GM12878 (cell line): ENCODE data around the gene PAQR7. TPM values are rescaled to one million over a fixed set of nuclear protein-coding genes. Genes with fewer than 3 reads are reported as not detected.

Experiments used
- ATAC-seq: fragments of 200-7000 bp; cut with Tn5 transposase; 3 replicates; pipeline ENCODE4 v1.9.1; 2020; ENCODE audit warnings: mild to moderate bottlenecking, moderate library complexity
- BruUV-seq: library from RNA; stranded (reverse); fragments of 400-500 nt; replicated peaks from 2 replicates; lab custom pipeline; 2021; lab: Mats Ljungman, UMichigan
- CTCF ChIA-PET: fragments of 300-600 bp; sonication (Branson Sonifier 250); formaldehyde crosslinking; extraction: SDS; loops from one replicate; lab custom pipeline; 2021; ENCODE audit warnings: inconsistent platforms; lab: Yijun Ruan, JAX
- POLR2A ChIA-PET: fragments of 350-600 bp; formaldehyde crosslinking; extraction: SDS; loops from one replicate; lab custom pipeline; 2021; ENCODE audit warnings: inconsistent platforms; lab: Charles Lee
- RAD21 ChIA-PET: fragments of 300-600 bp; sonication (Branson Sonifier 250); formaldehyde crosslinking; loops from one replicate; lab custom pipeline; 2023; ENCODE audit warnings: antibody characterized with exemption; ENCODE audit not compliant: unreplicated experiment; lab: Charles Lee
- SMC1A ChIA-PET: fragments of 300-600 bp; sonication (Branson Sonifier 250); formaldehyde crosslinking; loops from one replicate; lab custom pipeline; 2023; ENCODE audit not compliant: unreplicated experiment, uncharacterized antibody; lab: Charles Lee
- DNase-seq: peaks from one replicate; pipeline ENCODE4 v3.0.0-alpha.2; 2011; ENCODE audit warnings: low read depth, low spot score
- FAIRE-seq: peaks from 3 replicates; lab custom pipeline; 2011; peaks lifted over from hg19 to GRCh38; lab: Jason Lieb, UNC
- H2AFZ ChIP-seq: 2 replicates; pipeline ENCODE4 v1.6.0; 2011; ENCODE audit warnings: low read depth, low read length, control low read depth; ENCODE audit not compliant: control insufficient read depth
- H3K27ac ChIP-seq: 2 replicates; pipeline ENCODE4 v1.5.1; 2011; ENCODE audit warnings: control low read depth; ENCODE audit not compliant: control insufficient read depth, insufficient read depth
- H3K27me3 ChIP-seq, 2 experiments: replicated peaks in 1 of 2; 2 replicates each; pipeline versions ENCODE4 v1.6.0 to v1.6.1; 2011; ENCODE audit warnings: low read length in 1 of 2; ENCODE audit not compliant: control insufficient read depth in 2 of 2, insufficient read depth in 2 of 2
- H3K36me3 ChIP-seq, 2 experiments: 2 replicates each; pipeline ENCODE4 v1.5.1; 2011; ENCODE audit warnings: low read length in 1 of 2; ENCODE audit not compliant: control insufficient read depth in 2 of 2, insufficient read depth in 2 of 2
- H3K4me1 ChIP-seq: 2 replicates; pipeline ENCODE4 v1.6.1; 2011; ENCODE audit warnings: mild to moderate bottlenecking, low read length, moderate library complexity, mixed read lengths; ENCODE audit not compliant: control insufficient read depth, insufficient read depth
- H3K4me2 ChIP-seq: 2 replicates; pipeline ENCODE4 v1.6.0; 2011; ENCODE audit warnings: control low read depth; ENCODE audit not compliant: control insufficient read depth, insufficient read depth
- H3K4me3 ChIP-seq: fragments of 200-600 bp; sonication (generic); 2 replicates; pipeline ENCODE4 v1.5.1; 2016
- H3K79me2 ChIP-seq: 2 replicates; pipeline ENCODE4 v1.6.0; 2011; ENCODE audit warnings: low read length; ENCODE audit not compliant: control insufficient read depth, insufficient read depth
- H3K9ac ChIP-seq: 2 replicates; pipeline ENCODE4 v1.8.0; 2011; ENCODE audit warnings: low read length, control low read depth, mixed read lengths; ENCODE audit not compliant: control insufficient read depth, insufficient read depth
- H3K9me3 ChIP-seq: replicated peaks from 3 replicates; pipeline ENCODE4 v1.5.1; 2011; ENCODE audit warnings: mild to moderate bottlenecking, low read length; ENCODE audit not compliant: control insufficient read depth, insufficient read depth
- H4K20me1 ChIP-seq: 2 replicates; pipeline ENCODE4 v1.6.0; 2011; ENCODE audit not compliant: control insufficient read depth, insufficient read depth
- EED ChIP-seq: sonication (generic); IDR thresholded peaks from 2 replicates; pipeline ENCODE4 v1.6.1; 2016; ENCODE audit warnings: antibody characterized with exemption, low read depth
- ETV6 ChIP-seq, 2 experiments: fragments of 450-650 bp in 1 of 2; IDR thresholded peaks in 1 of 2; conservative IDR thresholded peaks in 1 of 2; 2 replicates each; pipeline ENCODE4 v1.6.1; 2014; ENCODE audit warnings: antibody characterized with exemption in 1 of 2, borderline replicate concordance in 1 of 2, low read depth in 1 of 2, mild to moderate bottlenecking in 1 of 2, moderate library complexity in 1 of 2
- IKZF2 ChIP-seq, 2 experiments: fragments of 450-650 bp; IDR thresholded peaks; 2 replicates each; pipeline ENCODE4 v1.6.1; 2017; ENCODE audit warnings: mild to moderate bottlenecking in 2 of 2, moderate library complexity in 2 of 2
- RAD51 ChIP-seq: fragments of 450-650 bp; IDR thresholded peaks from 2 replicates; pipeline ENCODE4 v1.6.1; 2016; ENCODE audit warnings: moderate library complexity, mild to moderate bottlenecking, inconsistent platforms
- WGBS: methylation state at CpG from one replicate; pipeline ENCODE4 v1.1.6; 2016; ENCODE audit warnings: low lambda C conversion rate; ENCODE audit not compliant: insufficient replicate concordance, insufficient coverage; ENCODE audit errors: missing lambda C conversion rate; 5-methylcytosine and 5-hydroxymethylcytosine counted together
- in situ Hi-C: fragments of 300-500 bp; cut with MboI; formaldehyde crosslinking; loops from 9 replicates; pipeline ENCODE4 v1.14.3; 2018; ENCODE audit warnings: mixed read lengths
- intact Hi-C: fragments of 100-400 bp; cut with micrococcal nuclease; formaldehyde crosslinking; loops from one replicate; pipeline ENCODE4 v1.14.2; 2022; ENCODE audit not compliant: unreplicated experiment
- polyA plus RNA-seq, 11 experiments: library from polyadenylated mRNA; depleted of rRNA in 4 of 11; unstranded in 6 of 11; stranded (reverse) in 5 of 11; fragments of >200 nt; fragmentation: Nextera tagmentation in 4 of 11; fragmentation: Illumina TruSeq in 1 of 11; extraction: Ambion mirVana in 4 of 11; extraction: Trizol in 1 of 11; gene quantifications; 1 replicate in 1 of 11; 2 replicates in 10 of 11; pipeline versions ENCODE4 v1.2.1 to v1.2.3, GENCODE V29; 2011 to 2016; ENCODE audit warnings: inconsistent platforms in 2 of 11, missing spikeins in 2 of 11, low read depth in 1 of 11
- total RNA-seq, 4 experiments: library from RNA; depleted of rRNA in 3 of 4; stranded (reverse); fragments of >200 nt in 3 of 4; fragmentation: Illumina TruSeq in 1 of 4; extraction: Trizol in 1 of 4; gene quantifications; 2 replicates each; pipeline versions ENCODE4 v1.2.1 to v1.2.3, GENCODE V29; 2013 to 2021

Gene PAQR7
- total and polyA plus RNA-seq, 10 of the 15 experiments (the other 5 are each of a cell fraction or from before 2014, with no cell fraction given), result 1.1 to 8.8 (median 5.2) TPM

DNA sequence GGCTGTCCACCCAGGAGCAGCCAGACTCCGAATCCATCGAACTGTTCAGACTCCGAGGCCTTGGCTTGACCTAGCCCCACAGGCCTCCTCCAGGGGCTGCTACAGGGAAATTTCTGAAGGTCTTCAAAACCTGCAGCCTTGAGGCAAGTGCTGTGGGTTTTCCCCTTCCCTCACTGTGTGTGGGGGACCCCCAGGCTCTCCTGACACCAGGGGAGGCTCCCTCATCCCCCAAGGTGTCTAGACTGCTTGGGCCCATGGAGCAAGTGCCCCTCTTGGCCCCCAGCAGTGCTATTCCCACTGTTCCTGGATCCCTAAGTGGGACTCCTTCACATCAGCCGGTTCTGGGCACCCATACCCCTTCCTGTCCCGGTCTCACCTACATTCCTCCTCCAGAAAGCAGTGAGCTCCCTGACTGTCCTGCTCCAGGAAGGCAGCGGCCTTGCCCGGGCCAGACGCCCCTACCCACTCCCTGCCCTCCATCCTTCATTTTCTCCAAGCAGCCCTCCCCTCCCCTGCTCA is 814 bp downstream of the PAQR7 start:
- Histone ChIP-seq H3K9ac (peak overlapping the region; percentile 76), H3K27ac (peak overlapping the region; percentile 27), H3K4me2 (peak overlapping the region; percentile 92), H3K4me1 (peaks cover 34% of the 10 kb centered on the region), H3K27me3 (no peaks in the 10 kb centered on the region; a peak in 1 of 4 replicates), H2AFZ (peak overlapping the region; percentile 81), H3K9me3 (no peaks in the 10 kb centered on the region), H3K36me3 (no peaks in the 10 kb centered on the region), H3K4me3 (peak overlapping the region; percentile 76), H3K79me2 (peaks cover 9% of the 10 kb centered on the region), H4K20me1 (no peaks in the 10 kb centered on the region)
- TF ChIP-seq EED (no peak; the same call in 1 of the 2 replicates), IKZF2 (IDR thresholded peaks at IDR 0.05) (0 out of 4 replicates have a peak, but pooled peaks of 1 of the 2 experiments have one; percentile 23)
- DNase-seq, result no peak
- SMC1A ChIA-PET, result interaction anchor here (0.7 to 1.7 kb wide), 12 partner anchors 10 to 419 kb away, joined by 3 to 8 read pairs (median 4); partner anchors contain the start of genes MTFR1L and PAFAH2
- POLR2A ChIA-PET, result interaction anchor here (0.5 to 3.6 kb wide), 6 partner anchors 13 to 137 kb away, joined by 3 to 26 read pairs (median 5); partner anchors contain the start of genes AUNIP, MTFR1L and PAFAH2
- CTCF ChIA-PET, result interaction anchor here (0.9 to 3.1 kb wide), 7 partner anchors 12 to 123 kb away, joined by 3 to 25 read pairs (median 6); partner anchors contain the start of gene PAFAH2
- peak; percentile 23 for ATAC-seq
- RAD21 ChIA-PET, result interaction anchor here (0.7 to 2.0 kb wide), 5 partner anchors 21 to 123 kb away, joined by 3 to 13 read pairs (median 4); partner anchors contain the start of genes MTFR1L and PAFAH2
- FAIRE-seq, result no peak
- 28% methylated on average over 8 of the region's 8 CpGs for WGBS
- intact Hi-C loops, result no loop called here
- BruUV-seq, result TSS peak; percentile 47
- in situ Hi-C loops, result no loop called here

GRCh38 chr1:25874209-25874608 is 1.3 kb downstream of the PAQR7 start:
- FAIRE-seq, result no peak
- SMC1A ChIA-PET, result interaction anchor here (0.8 to 1.7 kb wide), 9 partner anchors 10 to 123 kb away, joined by 3 to 8 read pairs (median 4); partner anchors contain the start of gene PAFAH2
- POLR2A ChIA-PET, result interaction anchor here (0.5 to 3.6 kb wide), 6 partner anchors 12 to 137 kb away, joined by 3 to 26 read pairs (median 5); partner anchors contain the start of genes AUNIP, MTFR1L and PAFAH2
- Histone ChIP-seq H3K9ac (peak overlapping the region; percentile 76), H3K9me3 (no peaks in the 10 kb centered on the region), H3K4me3 (peak overlapping the region; percentile 76), H3K27ac (0 out of 2 replicates have a peak overlapping the region, but pooled peaks have one; percentile 5), H3K4me2 (peak overlapping the region; percentile 92), H3K4me1 (peaks cover 34% of the 10 kb centered on the region), H3K79me2 (peaks cover 9% of the 10 kb centered on the region), H4K20me1 (no peaks in the 10 kb centered on the region), H2AFZ (no peak overlapping the region), H3K36me3 (no peaks in the 10 kb centered on the region), H3K27me3 (no peaks in the 10 kb centered on the region; a peak in 1 of 4 replicates)
- WGBS, result 92% methylated on average over 3 of the region's 3 CpGs
- TF ChIP-seq RAD51 (no peak), ETV6 (conservative IDR thresholded peaks at IDR 0.05 in 1 of 2, IDR thresholded peaks at IDR 0.05 in 1 of 2; ENCODE audit: borderline replicate concordance in 1 of 2, low read depth in 1 of 2) (no peak)
- CTCF ChIA-PET, result interaction anchor here (0.9 to 3.1 kb wide), 7 partner anchors 12 to 123 kb away, joined by 3 to 25 read pairs (median 6); partner anchors contain the start of gene PAFAH2
- no peak for DNase-seq
- in situ Hi-C loops, result no loop called here
- no TSS peak for BruUV-seq
- intact Hi-C loops, result no loop called here
- no peak for ATAC-seq
- RAD21 ChIA-PET, result interaction anchor here (0.5 to 2.0 kb wide), 5 partner anchors 21 to 123 kb away, joined by 3 to 13 read pairs (median 4); partner anchors contain the start of genes MTFR1L and PAFAH2
